ENCODE results near the gene SLC9A9. TPM values are rescaled to one million over a fixed set of nuclear protein-coding genes. Genes with fewer than 3 reads are reported as not detected.

SLC9A9 gene
- total RNA-seq, 1 donor from 2014 or later: 11.4 TPM

DNA sequence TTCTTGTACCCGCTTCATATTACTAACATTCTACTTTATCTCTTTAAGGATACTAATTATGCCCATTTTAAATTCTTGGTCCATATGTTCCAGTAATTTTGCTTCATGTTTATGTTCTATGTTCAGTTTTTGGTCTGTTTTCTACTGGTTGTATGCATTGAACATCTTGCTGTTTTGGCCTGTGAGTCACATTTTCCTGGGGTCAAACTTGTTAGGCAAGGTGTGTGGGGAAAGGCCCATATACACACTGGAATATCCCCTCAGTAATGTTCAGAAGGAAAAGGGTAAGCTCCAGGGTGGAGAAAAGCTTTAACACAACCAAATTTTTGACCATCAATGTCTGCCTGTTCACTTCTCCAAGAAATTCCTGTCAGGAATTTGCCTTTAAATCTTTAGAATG is 337.7 kb downstream of the SLC9A9 start:
- no peaks in the 10 kb centered on the region for H3K36me3 Mint-ChIP-seq (ENCODE audit: unreplicated experiment)
- TF ChIP-seq, protein P1, sequence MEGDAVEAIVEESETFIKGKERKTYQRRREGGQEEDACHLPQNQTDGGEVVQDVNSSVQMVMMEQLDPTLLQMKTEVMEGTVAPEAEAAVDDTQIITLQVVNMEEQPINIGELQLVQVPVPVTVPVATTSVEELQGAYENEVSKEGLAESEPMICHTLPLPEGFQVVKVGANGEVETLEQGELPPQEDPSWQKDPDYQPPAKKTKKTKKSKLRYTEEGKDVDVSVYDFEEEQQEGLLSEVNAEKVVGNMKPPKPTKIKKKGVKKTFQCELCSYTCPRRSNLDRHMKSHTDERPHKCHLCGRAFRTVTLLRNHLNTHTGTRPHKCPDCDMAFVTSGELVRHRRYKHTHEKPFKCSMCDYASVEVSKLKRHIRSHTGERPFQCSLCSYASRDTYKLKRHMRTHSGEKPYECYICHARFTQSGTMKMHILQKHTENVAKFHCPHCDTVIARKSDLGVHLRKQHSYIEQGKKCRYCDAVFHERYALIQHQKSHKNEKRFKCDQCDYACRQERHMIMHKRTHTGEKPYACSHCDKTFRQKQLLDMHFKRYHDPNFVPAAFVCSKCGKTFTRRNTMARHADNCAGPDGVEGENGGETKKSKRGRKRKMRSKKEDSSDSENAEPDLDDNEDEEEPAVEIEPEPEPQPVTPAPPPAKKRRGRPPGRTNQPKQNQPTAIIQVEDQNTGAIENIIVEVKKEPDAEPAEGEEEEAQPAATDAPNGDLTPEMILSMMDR (IDR thresholded peaks at IDR 0.05; ENCODE audit: partially characterized antibody, unreplicated experiment): no peak
- H3K27ac Mint-ChIP-seq (ENCODE audit: unreplicated experiment): no peak overlapping the region
- H3K4me1 Mint-ChIP-seq (ENCODE audit: low read depth, unreplicated experiment): no peaks in the 10 kb centered on the region
- H3K9me3 Mint-ChIP-seq (ENCODE audit: unreplicated experiment): no peaks in the 10 kb centered on the region
- no peak overlapping the region for H3K4me3 Mint-ChIP-seq (ENCODE audit: unreplicated experiment)
- no peaks in the 10 kb centered on the region for H3K27me3 Mint-ChIP-seq (ENCODE audit: unreplicated experiment)
- no peak for DNase-seq

DNA sequence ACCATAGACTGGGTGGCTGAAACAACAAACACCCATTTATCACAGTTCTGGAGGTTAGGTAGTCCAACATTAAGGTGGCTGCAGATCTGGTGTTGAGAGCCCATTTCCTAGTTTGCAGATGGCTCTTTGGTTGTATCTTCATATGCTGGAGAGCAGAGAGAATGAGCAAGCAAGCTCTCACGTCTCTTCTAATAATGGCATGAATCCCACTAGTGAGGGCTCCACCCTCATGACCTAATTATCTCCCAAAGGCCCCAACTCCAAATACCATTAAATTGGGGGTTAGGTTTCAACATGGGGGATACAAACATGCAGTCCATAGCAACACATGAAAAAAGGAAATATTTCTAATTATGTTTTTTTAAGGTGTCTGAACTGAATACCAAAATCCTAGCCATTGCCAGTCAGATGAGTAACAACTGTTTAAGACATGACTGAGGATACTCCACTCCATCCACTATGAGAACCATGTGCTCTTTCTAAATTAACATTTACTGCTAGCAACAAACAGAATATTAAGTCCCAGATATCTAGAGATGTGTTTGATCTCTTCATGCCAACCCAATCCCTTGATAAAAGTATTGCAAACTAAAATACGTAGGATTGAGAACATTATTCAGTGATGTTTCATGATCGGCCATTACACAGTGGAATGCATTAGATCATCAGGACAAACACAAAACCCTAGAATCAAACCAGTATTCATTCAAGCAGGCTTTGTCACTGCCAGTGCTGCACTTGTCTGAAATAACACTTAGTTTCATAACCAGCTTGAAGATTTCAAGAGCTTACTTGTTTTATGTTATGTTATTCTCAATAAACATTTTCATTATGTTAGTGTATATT is 340.3 kb downstream of the SLC9A9 start:
- no peak for DNase-seq
- TF ChIP-seq, protein P1 (IDR thresholded peaks at IDR 0.05; ENCODE audit: partially characterized antibody, unreplicated experiment): no peak
- Mint-ChIP-seq H3K4me1 (ENCODE audit: low read depth, unreplicated experiment) (no peaks in the 10 kb centered on the region), H3K9me3 (ENCODE audit: unreplicated experiment) (no peaks in the 10 kb centered on the region), H3K4me3 (ENCODE audit: unreplicated experiment) (no peak overlapping the region), H3K27me3 (ENCODE audit: unreplicated experiment) (no peaks in the 10 kb centered on the region), H3K36me3 (ENCODE audit: unreplicated experiment) (no peaks in the 10 kb centered on the region), H3K27ac (ENCODE audit: unreplicated experiment) (no peak overlapping the region)

DNA sequence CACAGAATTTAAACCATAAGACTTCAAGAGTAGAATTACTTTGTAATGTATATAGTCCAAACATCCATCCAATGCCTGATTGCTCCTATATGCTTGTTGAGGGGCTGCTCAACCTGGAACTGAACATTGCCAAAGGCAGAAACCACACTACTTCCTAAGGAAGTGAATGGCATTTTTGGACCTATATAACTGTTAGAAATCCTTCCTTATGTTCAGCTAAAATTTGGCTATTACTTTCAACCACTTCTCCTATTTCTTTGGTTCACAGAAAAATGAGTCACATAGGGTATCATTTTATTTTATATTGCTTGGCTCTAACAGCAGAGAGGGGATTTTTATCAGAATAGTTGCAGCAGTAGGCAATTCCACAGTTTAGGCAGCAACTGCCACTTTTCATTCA is 342.1 kb downstream of the SLC9A9 start:
- no peak for DNase-seq
- TF ChIP-seq, protein P1 (IDR thresholded peaks at IDR 0.05; ENCODE audit: partially characterized antibody, unreplicated experiment): no peak
- Mint-ChIP-seq H3K27ac (ENCODE audit: unreplicated experiment) (no peak overlapping the region), H3K4me3 (ENCODE audit: unreplicated experiment) (no peak overlapping the region), H3K9me3 (ENCODE audit: unreplicated experiment) (no peaks in the 10 kb centered on the region), H3K36me3 (ENCODE audit: unreplicated experiment) (no peaks in the 10 kb centered on the region), H3K27me3 (ENCODE audit: unreplicated experiment) (no peaks in the 10 kb centered on the region), H3K4me1 (ENCODE audit: low read depth, unreplicated experiment) (no peaks in the 10 kb centered on the region)

DNA sequence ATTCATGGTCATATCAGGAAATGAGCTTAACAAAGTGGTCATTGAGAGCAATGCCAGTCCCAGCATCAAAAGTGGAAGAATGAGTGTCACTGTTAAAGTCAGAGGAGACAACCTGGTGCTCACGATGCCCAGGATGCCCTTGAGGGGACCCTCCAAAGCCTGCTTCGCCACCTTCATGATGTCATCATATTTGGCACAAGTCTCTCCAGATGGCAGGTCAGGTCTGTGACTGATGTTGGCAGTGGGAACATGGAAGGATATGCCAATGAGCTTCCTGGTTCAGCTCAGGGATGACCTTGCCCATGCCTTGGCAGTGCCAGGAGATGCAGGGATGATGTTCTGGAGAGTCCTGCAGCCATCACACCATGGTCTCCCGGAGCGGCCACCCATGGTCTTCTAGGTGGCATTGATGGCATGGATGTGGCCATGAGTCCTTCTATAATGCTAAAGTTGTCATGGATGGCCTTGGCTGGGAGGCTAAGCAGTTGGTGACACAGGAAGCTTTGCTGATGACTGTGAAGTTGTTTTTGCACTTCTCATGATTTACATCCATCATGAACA is 344.9 kb downstream of the SLC9A9 start:
- no peaks in the 10 kb centered on the region for H3K36me3 Mint-ChIP-seq (ENCODE audit: unreplicated experiment)
- H3K4me1 Mint-ChIP-seq (ENCODE audit: low read depth, unreplicated experiment): no peaks in the 10 kb centered on the region
- no peak overlapping the region for H3K4me3 Mint-ChIP-seq (ENCODE audit: unreplicated experiment)
- H3K27ac Mint-ChIP-seq (ENCODE audit: unreplicated experiment): no peak overlapping the region
- DNase-seq: no peak
- TF ChIP-seq, protein P1 (IDR thresholded peaks at IDR 0.05; ENCODE audit: partially characterized antibody, unreplicated experiment): no peak
- no peaks in the 10 kb centered on the region for H3K27me3 Mint-ChIP-seq (ENCODE audit: unreplicated experiment)
- no peaks in the 10 kb centered on the region for H3K9me3 Mint-ChIP-seq (ENCODE audit: unreplicated experiment)

DNA sequence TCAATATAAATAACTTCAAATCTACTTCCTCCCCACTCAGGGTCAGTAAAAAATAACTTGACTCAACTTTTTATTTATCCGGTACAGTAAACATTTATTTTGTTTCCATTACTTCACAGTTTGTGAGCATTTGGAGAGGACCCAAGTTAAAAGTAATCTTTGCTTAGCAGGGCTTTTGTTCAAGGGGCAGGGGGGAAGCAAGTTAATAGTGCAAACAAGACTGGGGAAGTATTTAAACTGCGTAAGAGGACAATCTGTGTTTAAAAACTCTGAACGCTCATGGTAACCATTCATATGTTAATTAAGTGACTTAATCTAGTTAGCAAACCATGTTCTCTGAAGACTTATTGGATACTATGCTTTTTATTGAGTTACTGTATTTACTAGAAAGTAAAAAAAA is 346.2 kb downstream of the SLC9A9 start:
- H3K27ac Mint-ChIP-seq (ENCODE audit: unreplicated experiment): no peak overlapping the region

More for the DNA sequence above, 346.2 kb downstream of the SLC9A9 start:
- Mint-ChIP-seq H3K27me3 (ENCODE audit: unreplicated experiment) (no peaks in the 10 kb centered on the region), H3K4me3 (ENCODE audit: unreplicated experiment) (no peak overlapping the region), H3K4me1 (ENCODE audit: low read depth, unreplicated experiment) (no peaks in the 10 kb centered on the region), H3K36me3 (ENCODE audit: unreplicated experiment) (no peaks in the 10 kb centered on the region), H3K9me3 (ENCODE audit: unreplicated experiment) (no peaks in the 10 kb centered on the region)
- TF ChIP-seq, protein P1 (IDR thresholded peaks at IDR 0.05; ENCODE audit: partially characterized antibody, unreplicated experiment): no peak
- no peak for DNase-seq

Data from glutamatergic neuron (in vitro differentiated cells).